Endothelial cell of umbilical vein (primary cell): ENCODE data around the gene INPP5J. TPM values are rescaled to one million over a fixed set of nuclear protein-coding genes. Genes with fewer than 3 reads are reported as not detected.

Experiments used
- BruUV-seq: library from RNA; stranded (reverse); fragments of 400-500 nt; replicated peaks from 2 replicates; lab custom pipeline; 2021; lab: Mats Ljungman, UMichigan
- CTCF ChIA-PET: fragments of 300-600, 350-600 bp; sonication (Branson Sonifier 250); formaldehyde crosslinking; loops from one replicate; lab custom pipeline; 2021; ENCODE audit warnings: antibody characterized with exemption, inconsistent platforms; lab: Charles Lee
- POLR2A ChIA-PET: fragments of 300-600, 350-600 bp; sonication (Branson Sonifier 250); formaldehyde crosslinking; loops from one replicate; lab custom pipeline; 2021; ENCODE audit warnings: antibody characterized with exemption, inconsistent platforms; lab: Charles Lee
- DNase-seq: peaks from one replicate; pipeline ENCODE4 v3.0.0-alpha.2; 2011; ENCODE audit warnings: low read depth, low spot score
- FAIRE-seq: peaks from 2 replicates; lab custom pipeline; 2011; peaks lifted over from hg19 to GRCh38; lab: Jason Lieb, UNC
- H2AFZ ChIP-seq: 2 replicates; pipeline ENCODE4 v1.6.0; 2012; ENCODE audit warnings: low read depth, low read length, control low read depth, inconsistent platforms
- H3K27ac ChIP-seq: 2 replicates; pipeline ENCODE4 v1.5.1; 2011; ENCODE audit warnings: low read depth, mild to moderate bottlenecking, control low read depth, low read length, moderate library complexity; ENCODE audit not compliant: insufficient read depth
- H3K27me3 ChIP-seq, 2 experiments: 2 replicates each; pipeline versions ENCODE4 v1.6.0 to v1.6.1; 2011; ENCODE audit warnings: low read length in 2 of 2, mixed read lengths in 1 of 2; ENCODE audit not compliant: control insufficient read depth in 2 of 2, insufficient read depth in 2 of 2
- H3K36me3 ChIP-seq, 2 experiments: 2 replicates in 1 of 2; 3 replicates in 1 of 2; pipeline ENCODE4 v1.5.1; 2011; ENCODE audit warnings: low read length in 2 of 2, mild to moderate bottlenecking in 1 of 2, moderate library complexity in 1 of 2; ENCODE audit not compliant: control insufficient read depth in 2 of 2, insufficient read depth in 2 of 2; ENCODE audit errors: extremely low read depth in 1 of 2
- H3K4me1 ChIP-seq: 3 replicates; pipeline ENCODE4 v1.5.1; 2011; ENCODE audit warnings: mild to moderate bottlenecking, low read length; ENCODE audit not compliant: control insufficient read depth, insufficient read depth; ENCODE audit errors: extremely low read depth
- H3K4me2 ChIP-seq: 2 replicates; pipeline ENCODE4 v1.6.1; 2011; ENCODE audit warnings: low read length, control low read depth, mixed read lengths; ENCODE audit not compliant: insufficient read depth
- H3K4me3 ChIP-seq, 3 experiments: fragments of 200-600 bp in 1 of 3; sonication (generic), shearing (Covaris generic) in 1 of 3; replicated peaks in 1 of 3; 2 replicates each; pipeline ENCODE4 v1.5.1; 2011 to 2016; ENCODE audit warnings: control low read depth in 3 of 3, low read length in 3 of 3, mild to moderate bottlenecking in 2 of 3, inconsistent platforms in 1 of 3, low read depth in 1 of 3, moderate library complexity in 1 of 3; ENCODE audit not compliant: insufficient read depth in 1 of 3
- H3K79me2 ChIP-seq: 2 replicates; pipeline ENCODE4 v1.6.0; 2012; ENCODE audit warnings: low read length, inconsistent platforms; ENCODE audit not compliant: control insufficient read depth, insufficient read depth
- H3K9ac ChIP-seq: replicated peaks from 2 replicates; pipeline ENCODE3; 2011; ENCODE audit warnings: low read length, control low read depth; ENCODE audit not compliant: insufficient read depth; ENCODE audit errors: extremely low read depth
- H3K9me1 ChIP-seq: replicated peaks from 3 replicates; pipeline ENCODE4 v1.6.0; 2011; ENCODE audit warnings: mild to moderate bottlenecking, low read length; ENCODE audit not compliant: control insufficient read depth, insufficient read depth; ENCODE audit errors: extremely low read depth
- H3K9me3 ChIP-seq: replicated peaks from 2 replicates; pipeline ENCODE4 v1.5.1; 2012; ENCODE audit warnings: low read length, inconsistent platforms; ENCODE audit not compliant: control insufficient read depth, insufficient read depth
- H4K20me1 ChIP-seq: replicated peaks from 2 replicates; pipeline ENCODE3; 2011; ENCODE audit warnings: mild to moderate bottlenecking, low read length; ENCODE audit not compliant: control insufficient read depth, insufficient read depth; ENCODE audit errors: extremely low read depth
- EZH2 ChIP-seq: IDR thresholded peaks from 2 replicates; pipeline ENCODE4 v1.6.1; 2012; ENCODE audit warnings: borderline replicate concordance, low read depth, mild to moderate bottlenecking, moderate library complexity, low read length, inconsistent platforms; ENCODE audit not compliant: severe bottlenecking
- FOS ChIP-seq: IDR thresholded peaks from 2 replicates; pipeline ENCODE4 v1.6.1; 2011; ENCODE audit warnings: mild to moderate bottlenecking, low read length, moderate library complexity, borderline replicate concordance; ENCODE audit not compliant: insufficient read depth
- GATA2 ChIP-seq: IDR thresholded peaks from 2 replicates; pipeline ENCODE4 v1.7.0; 2011; ENCODE audit warnings: low read depth, mild to moderate bottlenecking, moderate library complexity, mixed read lengths, low read length; ENCODE audit not compliant: insufficient read length, insufficient read depth
- JUN ChIP-seq: IDR thresholded peaks from 2 replicates; pipeline ENCODE4 v1.6.1; 2011; ENCODE audit warnings: borderline replicate concordance, low read depth; ENCODE audit not compliant: insufficient read length, insufficient read depth
- MYC ChIP-seq: IDR thresholded peaks from one replicate; pipeline ENCODE4 v1.6.1; 2011; ENCODE audit warnings: mild to moderate bottlenecking, low read depth, low read length
- POLR2A ChIP-seq: IDR thresholded peaks from 2 replicates; pipeline ENCODE4 v1.6.1; 2012; ENCODE audit warnings: low read depth, mild to moderate bottlenecking, control low read depth, low read length
- POLR2AphosphoS5 ChIP-seq: IDR thresholded peaks from 2 replicates; pipeline ENCODE4 v1.6.1; 2012; ENCODE audit warnings: low read depth, mild to moderate bottlenecking, control low read depth, low read length, moderate library complexity; ENCODE audit not compliant: insufficient read depth
- dilution Hi-C: fragments of 300-500 bp; cut with MboI; formaldehyde crosslinking; loops from one replicate; pipeline ENCODE4 v1.15.0; 2019; ENCODE audit warnings: low sequenced_read_pairs; ENCODE audit not compliant: extremely low pct_ligation_motif_present
- intact Hi-C: fragments of 100-400 bp; cut with micrococcal nuclease; formaldehyde crosslinking; loops from one replicate; pipeline ENCODE4 v1.10.0; 2022
- polyA plus RNA-seq, 4 experiments: library from polyadenylated mRNA; depleted of rRNA in 3 of 4; stranded (reverse) in 3 of 4; unstranded in 1 of 4; fragments of >200 nt; gene quantifications; 2 replicates each; pipeline versions ENCODE4 v1.2.1 to v1.2.3, GENCODE V29; 2011 to 2012; ENCODE audit warnings: missing spikeins in 1 of 4
- total RNA-seq: library from RNA; stranded (reverse); gene quantifications from 2 replicates; pipeline ENCODE4 v1.2.3, GENCODE V29; 2021
- TF ChIP-seq, protein P1 (sequence below), 2 donors: IDR thresholded peaks; 1 replicate in 1 of 2; 2 replicates in 1 of 2; pipeline ENCODE4 v1.5.1; 2011; ENCODE audit warnings: low read length in 2 of 2, mild to moderate bottlenecking in 2 of 2, moderate library complexity in 2 of 2, control low read depth in 1 of 2, inconsistent platforms in 1 of 2, low read depth in 1 of 2; ENCODE audit not compliant: insufficient read depth in 1 of 2; ENCODE audit errors: extremely low read depth in 1 of 2
- TF ChIP-seq, protein P2 (sequence below): IDR thresholded peaks from 2 replicates; pipeline ENCODE4 v1.6.1; 2011; ENCODE audit not compliant: insufficient read depth, insufficient read length

The INPP5J gene
- total and polyA plus RNA-seq, 2 donors (not counting 3 experiments of a cell fraction or from before 2014, with no cell fraction given), result 0.43 to 0.49 TPM

DNA sequence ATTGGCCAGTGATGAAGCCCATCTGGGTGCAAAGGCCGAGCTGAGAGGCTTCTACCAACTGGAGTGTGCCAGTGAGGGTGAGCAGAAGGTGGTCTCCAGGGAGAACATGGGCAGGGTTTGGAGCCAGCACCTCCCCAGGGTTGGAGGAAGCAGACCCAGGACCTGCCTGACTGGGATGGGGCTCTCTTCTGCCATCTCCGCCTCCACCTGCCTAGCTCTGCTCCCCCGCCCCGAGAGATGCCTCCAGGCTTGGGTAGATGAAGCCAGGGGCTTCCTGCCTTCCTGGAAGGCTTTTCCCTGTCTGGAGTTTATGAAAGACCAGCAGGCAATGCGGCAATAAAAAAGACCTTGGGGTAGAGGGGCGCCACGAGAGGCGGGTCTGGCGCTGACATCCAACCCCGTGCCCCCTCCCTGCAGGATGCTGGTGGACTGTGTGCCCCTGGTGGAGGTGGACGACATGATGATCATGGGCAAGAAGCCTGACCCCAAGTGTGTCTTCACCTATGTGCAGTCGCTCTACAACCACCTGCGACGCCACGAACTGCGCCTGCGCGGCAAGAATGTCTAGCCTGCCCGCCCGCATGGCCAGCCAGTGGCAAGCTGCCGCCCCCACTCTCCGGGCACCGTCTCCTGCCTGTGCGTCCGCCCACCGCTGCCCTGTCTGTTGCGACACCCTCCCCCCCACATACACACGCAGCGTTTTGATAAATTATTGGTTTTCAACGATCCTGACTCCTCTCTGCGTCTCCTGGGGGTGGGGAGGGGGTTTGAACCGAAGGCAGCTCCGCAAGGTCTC is 18.7 kb upstream of the INPP5J start:
- Histone ChIP-seq H3K9me3 (no peaks in the 10 kb centered on the region), H3K4me3 (no peak overlapping the region), H3K27ac (no peak overlapping the region), H4K20me1 (no peaks in the 10 kb centered on the region), H3K27me3 (no peaks in the 10 kb centered on the region), H3K9ac (no peak overlapping the region), H3K4me1 (peaks cover 11% of the 10 kb centered on the region), H2AFZ (no peak overlapping the region), H3K9me1 (no peaks in the 10 kb centered on the region), H3K36me3 (peaks cover 9 to 30% of the 10 kb centered on the region in 2 experiments), H3K79me2 (no peaks in the 10 kb centered on the region), H3K4me2 (no peak overlapping the region)
- POLR2A ChIA-PET, result no interaction called here
- DNase-seq (no peak), FAIRE-seq (no peak)
- intact Hi-C loops, result no loop called here
- no TSS peak for BruUV-seq
- dilution Hi-C loops, result no loop called here
- CTCF ChIA-PET, result interaction anchor here (1.0 to 1.4 kb wide), 6 partner anchors 14 to 139 kb away, joined by 3 to 5 read pairs (median 4); no protein-coding TSS in a partner anchor
- TF ChIP-seq, protein P1, sequence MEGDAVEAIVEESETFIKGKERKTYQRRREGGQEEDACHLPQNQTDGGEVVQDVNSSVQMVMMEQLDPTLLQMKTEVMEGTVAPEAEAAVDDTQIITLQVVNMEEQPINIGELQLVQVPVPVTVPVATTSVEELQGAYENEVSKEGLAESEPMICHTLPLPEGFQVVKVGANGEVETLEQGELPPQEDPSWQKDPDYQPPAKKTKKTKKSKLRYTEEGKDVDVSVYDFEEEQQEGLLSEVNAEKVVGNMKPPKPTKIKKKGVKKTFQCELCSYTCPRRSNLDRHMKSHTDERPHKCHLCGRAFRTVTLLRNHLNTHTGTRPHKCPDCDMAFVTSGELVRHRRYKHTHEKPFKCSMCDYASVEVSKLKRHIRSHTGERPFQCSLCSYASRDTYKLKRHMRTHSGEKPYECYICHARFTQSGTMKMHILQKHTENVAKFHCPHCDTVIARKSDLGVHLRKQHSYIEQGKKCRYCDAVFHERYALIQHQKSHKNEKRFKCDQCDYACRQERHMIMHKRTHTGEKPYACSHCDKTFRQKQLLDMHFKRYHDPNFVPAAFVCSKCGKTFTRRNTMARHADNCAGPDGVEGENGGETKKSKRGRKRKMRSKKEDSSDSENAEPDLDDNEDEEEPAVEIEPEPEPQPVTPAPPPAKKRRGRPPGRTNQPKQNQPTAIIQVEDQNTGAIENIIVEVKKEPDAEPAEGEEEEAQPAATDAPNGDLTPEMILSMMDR (IDR thresholded peaks at IDR 0.05; ENCODE audit: extremely low read depth in 1 of 2, insufficient read depth in 1 of 2, low read depth in 1 of 2, low read length in 2 of 2), result no peak
- no peak for TF ChIP-seq POLR2A
- no peak for TF ChIP-seq GATA2
- TF ChIP-seq MYC, result no peak
- no peak for TF ChIP-seq JUN
- TF ChIP-seq EZH2, result no peak
- TF ChIP-seq, protein P2, sequence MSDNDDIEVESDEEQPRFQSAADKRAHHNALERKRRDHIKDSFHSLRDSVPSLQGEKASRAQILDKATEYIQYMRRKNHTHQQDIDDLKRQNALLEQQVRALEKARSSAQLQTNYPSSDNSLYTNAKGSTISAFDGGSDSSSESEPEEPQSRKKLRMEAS, result no peak
- no peak for TF ChIP-seq POLR2AphosphoS5
- TF ChIP-seq FOS, result no peak
